PC-3 (cell line): ENCODE measurements around the gene IL11.

ENCODE experiments used
- CTCF ChIP-seq: fragments of 300-600 bp; sonication (generic); conservative IDR thresholded peaks from 2 replicates; pipeline ENCODE4 v1.5.1; 2017; ENCODE audit warnings: antibody characterized with exemption, low read depth, mild to moderate bottlenecking, low read length
- EZH2 ChIP-seq: fragments of 300-600 bp; sonication (generic); IDR thresholded peaks from one replicate; pipeline ENCODE4 v1.6.1; 2017; ENCODE audit warnings: antibody characterized with exemption, mild to moderate bottlenecking, low read length; ENCODE audit not compliant: unreplicated experiment
- EZH2phosphoT487 ChIP-seq: fragments of 300-600 bp; sonication (generic); IDR thresholded peaks from 2 replicates; pipeline ENCODE4 v1.6.1; 2018; ENCODE audit warnings: mild to moderate bottlenecking, antibody characterized with exemption, low read length, borderline replicate concordance

- TF ChIP-seq CTCF (no peak), EZH2 (no peak), EZH2phosphoT487 (no peak)
These were observed 22.7 kb downstream of the IL11 start for GRCh38 chr19:55347442-55348009.
